K562 (cell line): ENCODE data around the gene CRABP2. TPM values are rescaled to one million over a fixed set of nuclear protein-coding genes. Genes with fewer than 3 reads are reported as not detected.
A peak's percentile ranks its signal among the peaks of the same experiment; 100 is the strongest.

Experiments
- ATF2 ChIP-seq: sonication (generic); formaldehyde crosslinking; IDR thresholded peaks from 2 replicates; pipeline ENCODE4 v1.8.1; 2022; ENCODE audit warnings: missing genetic modification reagents
- CBFA2T3 ChIP-seq: fragments of 450-650 bp; IDR thresholded peaks from 2 replicates; pipeline ENCODE4 v1.6.1; 2017
- CCNT2 ChIP-seq: IDR thresholded peaks from 2 replicates; pipeline ENCODE4 v1.6.1; 2011; ENCODE audit warnings: borderline replicate concordance, low read depth, mild to moderate bottlenecking, moderate library complexity, mixed read lengths, low read length; ENCODE audit not compliant: insufficient read length; ENCODE audit errors: extremely low read depth
- CREBBP ChIP-seq: IDR thresholded peaks from one replicate; pipeline ENCODE4 v1.6.1; 2012; ENCODE audit warnings: low read depth, mild to moderate bottlenecking, control low read depth, inconsistent platforms, low read length
- HIVEP1 ChIP-seq: fragments of 250-450 bp; sonication (Bioruptor Pico); IDR thresholded peaks from 2 replicates; pipeline ENCODE4 v1.4.0; 2020; ENCODE audit warnings: mild to moderate bottlenecking
- HMGXB4 ChIP-seq: sonication (generic); formaldehyde crosslinking; IDR thresholded peaks from 2 replicates; pipeline ENCODE4 v1.8.1; 2023; ENCODE audit warnings: mild to moderate bottlenecking, missing genetic modification reagents
- HNRNPLL ChIP-seq: fragments of 200-400 bp; formaldehyde crosslinking; IDR thresholded peaks from 2 replicates; pipeline ENCODE4 v1.6.1; 2017; ENCODE audit warnings: low read length, low read depth, mild to moderate bottlenecking; ENCODE audit not compliant: poor library complexity, severe bottlenecking
- MCM5 ChIP-seq: fragments of 450-650 bp; IDR thresholded peaks from 2 replicates; pipeline ENCODE4 v1.6.1; 2016; ENCODE audit warnings: low read depth
- MYBL2 ChIP-seq, 2 experiments: fragments of 450-650 bp in 1 of 2; sonication (generic) in 1 of 2; formaldehyde crosslinking in 1 of 2; IDR thresholded peaks; 2 replicates each; pipeline versions ENCODE4 v1.6.1 to v1.8.1; 2017 to 2022; ENCODE audit warnings: borderline replicate concordance in 1 of 2, inconsistent platforms in 1 of 2, low read depth in 1 of 2, mild to moderate bottlenecking in 1 of 2, missing genetic modification reagents in 1 of 2, moderate library complexity in 1 of 2
- PHB2 ChIP-seq: fragments of 450-650 bp; IDR thresholded peaks from 2 replicates; pipeline ENCODE4 v1.6.1; 2017; ENCODE audit warnings: low read depth
- RB1 ChIP-seq: fragments of 450-650 bp; IDR thresholded peaks from 2 replicates; pipeline ENCODE4 v1.6.1; 2017; ENCODE audit warnings: low read depth, mild to moderate bottlenecking
- RNF2 ChIP-seq: sonication (generic); IDR thresholded peaks from 2 replicates; pipeline ENCODE4 v1.6.1; 2016
- TFAM ChIP-seq: fragments of 250-450 bp; sonication (Bioruptor Pico); conservative IDR thresholded peaks from 2 replicates; pipeline ENCODE4 v1.5.0; 2021; ENCODE audit warnings: mild to moderate bottlenecking, moderate library complexity
- TRIM25 ChIP-seq: fragments of 450-650 bp; IDR thresholded peaks from 2 replicates; pipeline ENCODE4 v1.7.0; 2016; ENCODE audit warnings: borderline replicate concordance
- ZBTB5 ChIP-seq: fragments of 450-650 bp; IDR thresholded peaks from 2 replicates; pipeline ENCODE4 v1.6.1; 2017; ENCODE audit warnings: antibody characterized with exemption
- ZNF436 ChIP-seq: fragments of 250-450, 450-650 bp; sonication (Bioruptor Pico); formaldehyde crosslinking; IDR thresholded peaks from 2 replicates; pipeline ENCODE4 v1.7.0; 2020; ENCODE audit warnings: mild to moderate bottlenecking
- ZNF444 ChIP-seq: fragments of 250-450 bp; sonication (Bioruptor Pico); IDR thresholded peaks from 2 replicates; pipeline ENCODE4 v1.4.0; 2020; ENCODE audit warnings: mild to moderate bottlenecking, moderate library complexity
- polyA plus RNA-seq, 8 experiments: library from polyadenylated mRNA; depleted of rRNA in 4 of 8; stranded (reverse) in 5 of 8; unstranded in 3 of 8; fragments of >200 nt; fragmentation: Nextera tagmentation in 2 of 8; fragmentation: Illumina TruSeq in 1 of 8; extraction: Ambion mirVana in 2 of 8; extraction: Trizol in 1 of 8; gene quantifications; 2 replicates each; pipeline versions ENCODE4 v1.2.1 to v1.2.3, GENCODE V29; 2011 to 2014; ENCODE audit warnings: inconsistent platforms in 1 of 8, missing spikeins in 1 of 8
- total RNA-seq, 7 experiments: library from RNA; depleted of rRNA in 6 of 7; stranded (reverse); fragments of >200 nt in 6 of 7; fragmentation: Illumina TruSeq in 2 of 7; extraction: Trizol in 2 of 7; gene quantifications; 2 replicates each; pipeline versions ENCODE4 v1.2.1 to v1.2.3, GENCODE V29; 2011 to 2021; ENCODE audit warnings: low replicate concordance in 1 of 7

Gene CRABP2
- total and polyA plus RNA-seq, 9 of the 15 experiments (the other 6 are each of a cell fraction or from before 2014, with no cell fraction given) = 0.30 to 2.5 (median 0.82) TPM

GRCh38 chr1:156751757-156752481 is 46.5 kb upstream of the CRABP2 start (continued):
- no peak for TF ChIP-seq MYBL2 (IDR thresholded peaks at IDR 0.05; ENCODE audit: low read depth)
- no peak for TF ChIP-seq MYBL2 (CRISPR knock-in tag; IDR thresholded peaks at IDR 0.05; ENCODE audit: borderline replicate concordance)
- TF ChIP-seq TRIM25 = no peak
- TF ChIP-seq HMGXB4 (CRISPR knock-in tag) = no peak; the same call in 1 of the 2 replicates
- peak; percentile 73; the same call in 1 of the 2 replicates for TF ChIP-seq RNF2
- TF ChIP-seq HNRNPLL = no peak
- no peak for TF ChIP-seq CBFA2T3
- TF ChIP-seq ZBTB5 = no peak
- TF ChIP-seq PHB2 = no peak
- TF ChIP-seq TFAM (CRISPR knock-in tag) = no peak
- no peak for TF ChIP-seq ATF2
- TF ChIP-seq CCNT2 = peak; percentile 88
- no peak for TF ChIP-seq ZNF444 (CRISPR knock-in tag)
- TF ChIP-seq RB1 = peak; percentile 85
- TF ChIP-seq HIVEP1 (CRISPR knock-in tag) = no peak
- TF ChIP-seq MCM5 = no peak
- TF ChIP-seq ZNF436 (CRISPR knock-in tag) = no peak
- no peak for TF ChIP-seq CREBBP
